B cell (primary cell): Measurements from ENCODE around the gene SENP5.

Experiments used
- CTCF ChIP-seq: fragments of 200-600 bp; IDR thresholded peaks from one replicate; pipeline ENCODE4 v1.8.0; 2022; ENCODE audit warnings: antibody characterized with exemption, mild to moderate bottlenecking
- EZH2 ChIP-seq: IDR thresholded peaks from 2 replicates; pipeline ENCODE4 v1.6.1; 2012; ENCODE audit warnings: borderline replicate concordance, low read depth, mild to moderate bottlenecking, moderate library complexity, low read length; ENCODE audit not compliant: insufficient read depth, poor library complexity, severe bottlenecking

- TF ChIP-seq CTCF = no peak
- no peak for TF ChIP-seq EZH2
These were observed 74.1 kb downstream of the SENP5 start for GRCh38 chr3:196941729-196942225.
